SU-DHL-6 (cell line): ENCODE results near the gene FGF1.

ENCODE experiments used
- EZH2phosphoT487 ChIP-seq: fragments of 200-600 bp; sonication (generic), shearing (Covaris generic); conservative IDR thresholded peaks from 2 replicates; pipeline ENCODE4 v1.6.1; 2018; ENCODE audit warnings: mild to moderate bottlenecking, antibody characterized with exemption, low read length, moderate library complexity, mixed read lengths
- TF ChIP-seq, protein P1 (sequence below): fragments of 200-600 bp; sonication (generic); IDR thresholded peaks from one replicate; pipeline ENCODE4 v1.5.1; 2017; ENCODE audit warnings: antibody characterized with exemption, mild to moderate bottlenecking, low read length, moderate library complexity; ENCODE audit not compliant: insufficient read depth, poor library complexity, severe bottlenecking

- TF ChIP-seq, protein P1, sequence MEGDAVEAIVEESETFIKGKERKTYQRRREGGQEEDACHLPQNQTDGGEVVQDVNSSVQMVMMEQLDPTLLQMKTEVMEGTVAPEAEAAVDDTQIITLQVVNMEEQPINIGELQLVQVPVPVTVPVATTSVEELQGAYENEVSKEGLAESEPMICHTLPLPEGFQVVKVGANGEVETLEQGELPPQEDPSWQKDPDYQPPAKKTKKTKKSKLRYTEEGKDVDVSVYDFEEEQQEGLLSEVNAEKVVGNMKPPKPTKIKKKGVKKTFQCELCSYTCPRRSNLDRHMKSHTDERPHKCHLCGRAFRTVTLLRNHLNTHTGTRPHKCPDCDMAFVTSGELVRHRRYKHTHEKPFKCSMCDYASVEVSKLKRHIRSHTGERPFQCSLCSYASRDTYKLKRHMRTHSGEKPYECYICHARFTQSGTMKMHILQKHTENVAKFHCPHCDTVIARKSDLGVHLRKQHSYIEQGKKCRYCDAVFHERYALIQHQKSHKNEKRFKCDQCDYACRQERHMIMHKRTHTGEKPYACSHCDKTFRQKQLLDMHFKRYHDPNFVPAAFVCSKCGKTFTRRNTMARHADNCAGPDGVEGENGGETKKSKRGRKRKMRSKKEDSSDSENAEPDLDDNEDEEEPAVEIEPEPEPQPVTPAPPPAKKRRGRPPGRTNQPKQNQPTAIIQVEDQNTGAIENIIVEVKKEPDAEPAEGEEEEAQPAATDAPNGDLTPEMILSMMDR = no peak
- no peak for TF ChIP-seq EZH2phosphoT487
Measured at GRCh38 chr5:142724821-142725220, 38.9 kb upstream of the FGF1 start.
